DOHH2 (cell line): ENCODE data around the gene RNF44.

Experiments
- EZH2phosphoT487 ChIP-seq: fragments of 200-600 bp; sonication (generic); IDR thresholded peaks from 2 replicates; pipeline ENCODE4 v1.6.1; 2017; ENCODE audit warnings: borderline replicate concordance, mild to moderate bottlenecking, antibody characterized with exemption, low read length, moderate library complexity, mixed read lengths
- TF ChIP-seq, protein P1 (sequence below): fragments of 200-600 bp; sonication (generic); IDR thresholded peaks from one replicate; pipeline ENCODE4 v1.5.1; 2014; ENCODE audit warnings: antibody characterized with exemption, mild to moderate bottlenecking, low read depth, low read length; ENCODE audit not compliant: poor library complexity, severe bottlenecking

DNA sequence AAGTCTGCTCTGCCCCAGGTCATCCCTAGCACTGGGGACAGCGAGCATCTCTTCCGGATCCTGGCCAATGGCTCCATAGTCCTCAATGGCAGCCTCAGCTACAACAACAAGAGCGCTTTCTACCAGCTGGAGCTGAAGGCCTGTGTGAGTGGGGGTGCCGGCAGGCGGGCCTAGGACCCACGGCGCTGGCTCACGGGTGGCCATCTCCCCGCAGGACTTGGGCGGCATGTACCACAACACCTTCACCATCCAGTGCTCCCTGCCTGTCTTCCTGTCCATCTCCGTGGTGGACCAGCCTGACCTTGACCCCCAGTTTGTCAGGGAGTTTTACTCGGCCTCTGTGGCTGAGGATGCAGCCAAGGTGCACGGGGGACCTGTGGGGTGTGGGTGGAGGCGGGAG, 37.9 kb upstream of the RNF44 start:
- TF ChIP-seq, protein P1, sequence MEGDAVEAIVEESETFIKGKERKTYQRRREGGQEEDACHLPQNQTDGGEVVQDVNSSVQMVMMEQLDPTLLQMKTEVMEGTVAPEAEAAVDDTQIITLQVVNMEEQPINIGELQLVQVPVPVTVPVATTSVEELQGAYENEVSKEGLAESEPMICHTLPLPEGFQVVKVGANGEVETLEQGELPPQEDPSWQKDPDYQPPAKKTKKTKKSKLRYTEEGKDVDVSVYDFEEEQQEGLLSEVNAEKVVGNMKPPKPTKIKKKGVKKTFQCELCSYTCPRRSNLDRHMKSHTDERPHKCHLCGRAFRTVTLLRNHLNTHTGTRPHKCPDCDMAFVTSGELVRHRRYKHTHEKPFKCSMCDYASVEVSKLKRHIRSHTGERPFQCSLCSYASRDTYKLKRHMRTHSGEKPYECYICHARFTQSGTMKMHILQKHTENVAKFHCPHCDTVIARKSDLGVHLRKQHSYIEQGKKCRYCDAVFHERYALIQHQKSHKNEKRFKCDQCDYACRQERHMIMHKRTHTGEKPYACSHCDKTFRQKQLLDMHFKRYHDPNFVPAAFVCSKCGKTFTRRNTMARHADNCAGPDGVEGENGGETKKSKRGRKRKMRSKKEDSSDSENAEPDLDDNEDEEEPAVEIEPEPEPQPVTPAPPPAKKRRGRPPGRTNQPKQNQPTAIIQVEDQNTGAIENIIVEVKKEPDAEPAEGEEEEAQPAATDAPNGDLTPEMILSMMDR = no peak
- TF ChIP-seq EZH2phosphoT487 = no peak
